HG03108 (cell line): Measurements from ENCODE around the gene ZNF350.
"Not testable (repeated sequence)": the region's sequence is repeated elsewhere in the genome, so short reads cannot be mapped to it uniquely, and the experiment has no call there.

Experiments
- ATAC-seq: cut with Tn5 transposase; IDR thresholded peaks from one replicate; pipeline ENCODE4 v1.9.1; 2021; ENCODE audit warnings: moderate library complexity; ENCODE audit not compliant: unreplicated experiment

The ZNF350 gene

GRCh38 chr19:51986309-51987291 is at the start of gene ZNF350:
ZNF350 (minus strand) TSS chr19:51986840; CDS start chr19:51974360, 12,480 bp downstream.
- peak; percentile 87 for ATAC-seq

GRCh38 chr19:52034051-52034728 is 47.5 kb upstream of the ZNF350 start:
- ATAC-seq, result no peak

GRCh38 chr19:52028780-52029123 is 42.1 kb upstream of the ZNF350 start:
- peak; percentile 26 for ATAC-seq

GRCh38 chr19:52028027-52028779 is 41.6 kb upstream of the ZNF350 start, which contains the start of gene ZNF614:
ZNF614 (minus strand) TSS chr19:52028379; CDS start chr19:52025745, 2,634 bp downstream.
- ATAC-seq, result peak; percentile 91

GRCh38 chr19:52026255-52026990 is 39.8 kb upstream of the ZNF350 start:
- ATAC-seq, result not testable (repeated sequence)

GRCh38 chr19:52024478-52024877 is 37.8 kb upstream of the ZNF350 start:
- ATAC-seq, result not testable (repeated sequence)

- no peak for ATAC-seq
Measured at GRCh38 chr19:52022193-52022592, 35.6 kb upstream of the ZNF350 start.

GRCh38 chr19:52020506-52020905 is 33.9 kb upstream of the ZNF350 start:
- no peak for ATAC-seq

GRCh38 chr19:52010674-52011073 is 24.0 kb upstream of the ZNF350 start:
- ATAC-seq, result no peak

GRCh38 chr19:52007806-52008557 is 21.3 kb upstream of the ZNF350 start, which contains the start of gene ZNF615:
ZNF615 (minus strand) TSS chr19:52008211; CDS start chr19:52003711, 4,500 bp downstream.
- peak; percentile 92 for ATAC-seq

GRCh38 chr19:52007451-52007805 is 20.8 kb upstream of the ZNF350 start:
- ATAC-seq, result no peak

- no peak for ATAC-seq
Measured at GRCh38 chr19:51994048-51994644, 7.5 kb upstream of the ZNF350 start.

- no peak for ATAC-seq
Measured at GRCh38 chr19:51993422-51993821, 6.8 kb upstream of the ZNF350 start.

- no peak for ATAC-seq
Measured at GRCh38 chr19:51983361-51983760, 3.3 kb downstream of the ZNF350 start.

GRCh38 chr19:51980926-51981325 is 5.7 kb downstream of the ZNF350 start:
- not testable (repeated sequence) for ATAC-seq

- ATAC-seq, result no peak
Measured at GRCh38 chr19:51980116-51980736, 6.4 kb downstream of the ZNF350 start.

- ATAC-seq, result no peak
Measured at GRCh38 chr19:51978882-51979281, 7.8 kb downstream of the ZNF350 start.

- ATAC-seq, result no peak
Measured at GRCh38 chr19:51977346-51977745, 9.3 kb downstream of the ZNF350 start.

- no peak for ATAC-seq
Measured at GRCh38 chr19:51976852-51977251, 9.8 kb downstream of the ZNF350 start.
